Measurements from ENCODE around the gene WDR1. TPM values are rescaled to one million over a fixed set of nuclear protein-coding genes. Genes with fewer than 3 reads are reported as not detected.

The WDR1 gene
- total and polyA plus RNA-seq, 3 donors from 2014 or later, result 165 to 295 (median 168) TPM

DNA sequence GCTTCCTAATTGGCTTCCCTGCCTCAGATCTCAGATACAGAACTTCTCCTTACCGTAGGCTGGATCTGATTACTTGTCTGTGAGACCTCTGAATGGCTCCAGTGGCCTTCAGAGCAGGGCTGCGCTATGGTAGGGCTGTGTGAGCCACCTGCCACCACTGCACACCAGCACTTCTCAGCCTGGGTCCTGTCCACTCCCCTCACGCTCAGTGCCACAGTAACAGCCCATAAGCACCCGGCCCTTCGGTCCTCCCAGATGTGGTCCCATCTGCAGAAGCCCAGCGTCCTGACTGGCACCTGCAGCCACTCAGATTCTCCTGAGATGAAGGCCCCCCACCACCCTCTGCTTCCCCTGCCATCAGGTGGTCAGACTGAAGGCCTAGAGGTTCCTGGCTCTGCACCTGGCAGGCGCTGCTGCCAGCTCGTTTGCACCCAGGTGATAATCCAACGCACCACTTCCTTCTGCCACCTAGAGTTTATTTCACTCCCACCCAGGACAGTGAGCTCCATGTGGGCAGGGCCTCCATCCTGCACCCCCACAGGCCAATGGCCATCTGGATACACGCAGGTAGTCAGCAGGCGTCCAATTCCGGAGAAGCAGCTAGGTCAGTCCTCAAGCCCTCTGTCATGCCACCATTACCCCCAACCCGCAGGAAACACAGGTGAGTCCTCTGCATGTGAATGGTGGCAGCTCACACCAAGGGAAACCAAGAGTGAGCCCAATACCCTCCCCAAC lies 5.4 kb downstream of the WDR1 start:
- Histone ChIP-seq H3K9me3 (no peaks in the 10 kb centered on the region), H3K36me3 (ENCODE audit: low read depth, missing control alignments) (peaks cover 2% of the 10 kb centered on the region), H3K4me1 (peaks cover 14% of the 10 kb centered on the region), H3K4me3 (no peak overlapping the region), H3K27ac (no peak overlapping the region), H3K27me3 (no peaks in the 10 kb centered on the region)
- DNase-seq, result no peak
- intact Hi-C loops (cut with DNase I; ENCODE audit: low total_unique reads), result no loop called here
- TF ChIP-seq, protein P1, sequence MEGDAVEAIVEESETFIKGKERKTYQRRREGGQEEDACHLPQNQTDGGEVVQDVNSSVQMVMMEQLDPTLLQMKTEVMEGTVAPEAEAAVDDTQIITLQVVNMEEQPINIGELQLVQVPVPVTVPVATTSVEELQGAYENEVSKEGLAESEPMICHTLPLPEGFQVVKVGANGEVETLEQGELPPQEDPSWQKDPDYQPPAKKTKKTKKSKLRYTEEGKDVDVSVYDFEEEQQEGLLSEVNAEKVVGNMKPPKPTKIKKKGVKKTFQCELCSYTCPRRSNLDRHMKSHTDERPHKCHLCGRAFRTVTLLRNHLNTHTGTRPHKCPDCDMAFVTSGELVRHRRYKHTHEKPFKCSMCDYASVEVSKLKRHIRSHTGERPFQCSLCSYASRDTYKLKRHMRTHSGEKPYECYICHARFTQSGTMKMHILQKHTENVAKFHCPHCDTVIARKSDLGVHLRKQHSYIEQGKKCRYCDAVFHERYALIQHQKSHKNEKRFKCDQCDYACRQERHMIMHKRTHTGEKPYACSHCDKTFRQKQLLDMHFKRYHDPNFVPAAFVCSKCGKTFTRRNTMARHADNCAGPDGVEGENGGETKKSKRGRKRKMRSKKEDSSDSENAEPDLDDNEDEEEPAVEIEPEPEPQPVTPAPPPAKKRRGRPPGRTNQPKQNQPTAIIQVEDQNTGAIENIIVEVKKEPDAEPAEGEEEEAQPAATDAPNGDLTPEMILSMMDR (IDR thresholded peaks at IDR 0.05), result no peak
- TF ChIP-seq POLR2A (IDR thresholded peaks at IDR 0.05), result no peak
- WGBS, 2 donors, result 89 to 91% methylated on average over 6 to 13 of the region's 13 CpGs

- H3K27ac ChIP-seq, result no peak overlapping the region
- no peaks in the 10 kb centered on the region for H3K9me3 ChIP-seq
- DNase-seq, result no peak
- no peaks in the 10 kb centered on the region for H3K27me3 ChIP-seq
- intact Hi-C loops (cut with DNase I; ENCODE audit: low total_unique reads), result no loop called here
- no peak overlapping the region for H3K4me3 ChIP-seq
- no peak for TF ChIP-seq POLR2A (IDR thresholded peaks at IDR 0.05)
- TF ChIP-seq, protein P1 (IDR thresholded peaks at IDR 0.05), result no peak
- 95 to 96% methylated on average over 10 to 11 of the region's 11 CpGs for WGBS, 2 donors
- peaks cover 16% of the 10 kb centered on the region for H3K4me1 ChIP-seq
- H3K36me3 ChIP-seq (ENCODE audit: low read depth, missing control alignments), result peaks cover 2% of the 10 kb centered on the region
These were observed 6.5 kb downstream of the WDR1 start for GRCh38 chr4:10109995-10110670.

DNA sequence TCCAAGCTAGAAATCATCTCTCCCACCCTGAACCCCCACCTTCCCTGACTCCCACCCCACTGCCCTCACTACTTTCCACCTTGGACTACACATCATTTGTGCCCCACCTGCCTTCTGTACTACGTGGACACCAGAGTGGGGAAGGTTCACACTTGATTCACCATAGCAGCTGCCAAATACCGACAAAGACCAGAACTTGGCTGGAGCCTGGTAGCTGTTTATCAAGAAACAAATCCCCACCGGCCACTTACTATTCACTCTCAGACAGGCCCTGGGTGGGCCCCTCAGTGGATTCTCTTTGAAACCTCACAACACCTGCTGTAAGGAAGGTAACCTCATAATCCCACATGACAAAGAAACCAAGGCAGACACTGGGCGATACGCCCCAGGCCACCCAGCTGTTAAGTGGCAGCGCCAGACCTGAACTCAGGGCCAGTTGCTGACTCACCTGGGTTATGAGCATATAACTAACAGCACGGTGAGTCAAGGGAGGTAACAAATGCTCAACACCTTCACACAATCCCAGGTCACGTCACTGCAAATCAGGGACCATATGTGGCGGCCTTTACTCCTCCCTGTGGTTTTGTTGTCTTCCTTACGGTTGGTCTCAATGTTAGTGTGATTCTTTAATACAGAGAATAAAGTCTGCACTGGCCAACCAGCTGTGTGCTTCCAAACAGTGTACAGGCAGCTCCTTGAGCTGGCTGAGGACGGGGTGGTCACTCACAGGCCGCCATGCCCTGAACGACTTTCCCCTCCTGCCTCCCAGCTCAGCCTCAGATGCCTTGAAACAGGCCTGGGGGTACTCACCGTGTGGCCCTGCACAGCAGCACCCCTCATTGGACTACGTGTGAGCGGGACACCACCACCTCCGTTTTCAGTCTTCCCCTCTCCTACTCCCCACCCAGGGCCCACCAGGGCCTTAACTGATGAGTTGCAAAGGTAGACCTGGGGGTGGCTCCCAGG lies 7.5 kb downstream of the WDR1 start:
- Histone ChIP-seq H3K4me3 (no peak overlapping the region), H3K9me3 (no peaks in the 10 kb centered on the region), H3K27me3 (no peaks in the 10 kb centered on the region), H3K4me1 (peaks cover 16% of the 10 kb centered on the region), H3K27ac (peak overlapping the region in 1 of 2 donors; percentile 78), H3K36me3 (ENCODE audit: low read depth, missing control alignments) (peaks cover 2% of the 10 kb centered on the region)
- 72 to 86% methylated on average over 17 of the region's 17 CpGs for WGBS, 2 donors
- intact Hi-C loops (cut with DNase I; ENCODE audit: low total_unique reads), result no loop called here
- DNase-seq, result no peak
- TF ChIP-seq, protein P1 (IDR thresholded peaks at IDR 0.05), result no peak
- no peak for TF ChIP-seq POLR2A (IDR thresholded peaks at IDR 0.05)

GRCh38 chr4:10108391-10108790 lies 8.2 kb downstream of the WDR1 start:
- Histone ChIP-seq H3K4me3 (no peak overlapping the region), H3K9me3 (no peaks in the 10 kb centered on the region), H3K36me3 (ENCODE audit: low read depth, missing control alignments) (no peaks in the 10 kb centered on the region), H3K4me1 (peaks cover 16% of the 10 kb centered on the region), H3K27me3 (no peaks in the 10 kb centered on the region), H3K27ac (peak overlapping the region in 1 of 2 donors; percentile 78)
- intact Hi-C loops (cut with DNase I; ENCODE audit: low total_unique reads), result no loop called here
- DNase-seq, result no peak
- TF ChIP-seq, protein P1 (IDR thresholded peaks at IDR 0.05), result no peak
- no peak for TF ChIP-seq POLR2A (IDR thresholded peaks at IDR 0.05)
- WGBS, 2 donors, result 63 to 82% methylated on average over 2 to 6 of the region's 6 CpGs

Data from testis (tissue), 3 donors.